ENCODE measurements around the gene ERCC1.
A peak's percentile ranks its signal among the peaks of the same experiment; 100 is the strongest.
"Not testable (repeated sequence)": the region's sequence is repeated elsewhere in the genome, so short reads cannot be mapped to it uniquely, and the experiment has no call there.

Gene ERCC1

DNA sequence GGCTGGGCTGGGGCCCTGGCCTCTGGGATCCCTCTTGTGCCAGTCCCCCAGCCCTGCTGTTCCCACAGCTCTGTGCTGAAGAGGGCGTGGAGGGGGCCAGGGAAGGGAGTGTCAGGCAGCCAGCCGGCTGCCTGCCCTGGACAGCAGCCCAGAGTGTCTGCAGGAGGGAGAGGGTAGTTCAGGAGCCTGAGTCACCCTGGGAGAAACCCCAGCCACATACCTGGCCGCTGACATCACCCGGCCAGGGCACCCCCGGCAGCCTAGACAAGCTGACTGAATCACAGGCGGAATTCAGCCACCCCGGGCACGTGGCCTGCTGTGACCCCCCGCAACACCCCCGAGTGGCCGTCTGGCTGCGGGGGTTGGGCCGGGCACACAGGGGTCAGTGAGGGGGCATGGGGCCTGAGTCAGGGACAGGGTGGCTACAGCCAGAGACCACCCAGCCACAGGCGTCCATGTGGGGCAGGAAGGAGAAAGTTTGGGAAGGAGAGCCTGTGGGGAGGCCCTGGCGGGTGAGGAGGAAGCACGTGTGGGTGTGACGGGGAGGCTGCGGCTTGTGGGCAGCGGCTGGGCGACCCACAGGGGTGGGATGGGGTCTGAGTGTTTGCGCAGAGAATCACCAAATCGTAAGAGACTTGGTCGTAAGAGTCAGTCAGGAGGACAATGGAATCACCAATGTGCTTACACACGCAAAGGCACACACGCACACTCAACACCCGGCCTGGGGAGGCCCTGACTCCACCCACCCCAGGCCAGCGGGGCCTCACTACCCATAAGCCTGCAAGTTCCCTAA is 32.2 kb upstream of the ERCC1 start:
- peak; percentile 80 for DNase-seq (ENCODE audit: low read depth)

DNA sequence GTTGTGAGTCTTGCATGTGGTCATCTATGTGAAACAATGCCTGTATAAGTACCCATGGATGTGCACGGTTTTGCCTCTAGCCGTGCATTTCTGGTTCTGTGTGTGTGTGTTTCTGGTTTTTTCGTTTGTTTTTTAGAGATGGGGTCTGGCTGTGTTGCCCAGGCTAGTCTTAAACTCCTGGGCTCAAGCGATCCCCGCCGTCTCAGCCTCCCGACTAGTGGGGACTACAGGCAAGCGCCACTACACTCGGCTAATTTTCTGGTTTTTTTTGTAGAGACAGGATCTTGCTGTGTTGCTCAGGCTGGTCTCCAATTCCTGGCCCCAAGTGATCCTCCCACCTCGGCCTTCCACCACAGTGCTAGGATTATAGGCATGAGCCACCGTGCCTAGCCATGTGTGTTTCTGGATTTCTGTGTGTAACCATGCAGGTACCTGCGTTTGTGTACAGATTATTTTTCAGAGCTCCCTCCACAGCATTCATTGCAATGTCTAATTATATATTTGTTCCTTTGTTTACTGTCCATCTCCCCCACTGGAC is 28.2 kb upstream of the ERCC1 start:
- no peak for DNase-seq (ENCODE audit: low read depth)

DNA sequence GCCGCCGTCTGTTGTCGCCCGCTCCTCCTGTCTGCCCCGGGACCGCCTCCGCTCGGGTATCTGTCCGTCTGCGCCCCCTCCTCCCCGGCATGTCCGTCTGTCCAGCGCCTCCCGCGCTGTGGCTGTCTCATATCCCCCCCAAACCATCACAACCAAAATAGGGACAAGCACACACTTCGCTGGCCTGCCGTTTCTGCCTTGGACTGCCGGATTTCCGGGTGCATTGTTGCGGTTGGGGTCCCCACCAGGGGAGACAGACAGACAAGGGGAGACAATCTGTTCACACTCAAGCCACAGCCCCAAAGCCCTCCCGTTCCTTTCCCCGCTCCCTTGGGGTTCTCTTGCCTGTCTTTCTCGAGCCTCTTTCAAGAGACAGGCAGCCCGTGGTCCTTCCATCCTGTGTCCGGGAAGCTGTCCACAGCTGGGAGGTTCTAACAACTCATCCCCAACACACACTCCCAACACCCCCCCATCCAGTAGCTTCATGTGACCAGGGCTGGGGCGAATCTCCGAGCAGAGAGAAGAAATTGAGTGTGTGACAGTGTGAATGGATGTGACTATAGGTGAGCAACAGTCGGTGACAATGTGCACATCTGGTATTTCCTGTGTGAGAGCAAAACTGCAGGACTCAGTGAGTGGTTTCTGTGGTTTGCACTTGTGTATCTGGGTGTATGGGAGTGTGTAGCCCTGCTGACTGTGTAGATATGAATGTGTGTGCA is 27.6 kb upstream of the ERCC1 start:
- no peak for DNase-seq (ENCODE audit: low read depth)

DNA sequence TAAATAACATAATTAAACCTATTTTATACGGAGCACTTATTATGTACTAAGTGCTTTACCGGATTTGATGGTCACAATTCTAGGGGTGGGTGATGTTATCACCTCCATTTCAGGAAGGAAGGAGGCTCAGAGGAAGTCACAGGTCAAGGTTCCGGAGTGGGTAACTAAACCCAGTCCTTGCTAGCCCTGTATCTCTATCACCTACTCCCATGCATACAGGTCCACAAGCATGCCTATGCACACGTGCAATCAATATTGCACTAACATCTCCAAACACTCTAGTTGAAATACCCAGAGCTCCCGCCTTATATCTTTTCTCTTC is 26.3 kb upstream of the ERCC1 start:
- no peak for DNase-seq (ENCODE audit: low read depth)

DNA sequence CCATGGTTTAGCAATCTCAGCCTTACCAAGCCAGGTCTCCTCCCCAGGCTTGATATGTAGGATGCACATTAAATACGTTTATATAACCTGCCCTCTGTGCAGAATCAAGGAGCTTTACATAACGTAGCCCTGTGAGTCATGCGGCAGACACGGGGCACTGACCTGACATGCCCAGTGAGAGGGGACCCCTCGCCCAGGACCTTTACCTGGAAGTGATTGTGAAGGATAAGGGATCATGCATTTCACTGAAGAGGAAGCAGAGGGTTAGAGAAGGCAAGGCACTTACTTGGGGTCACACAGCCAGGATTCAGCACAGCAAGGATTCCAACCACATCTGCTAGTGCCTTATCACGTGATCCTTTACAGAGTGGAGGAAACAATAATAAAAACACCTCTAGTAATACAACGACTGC is 25.2 kb upstream of the ERCC1 start:
- DNase-seq (ENCODE audit: low read depth): no peak

DNA sequence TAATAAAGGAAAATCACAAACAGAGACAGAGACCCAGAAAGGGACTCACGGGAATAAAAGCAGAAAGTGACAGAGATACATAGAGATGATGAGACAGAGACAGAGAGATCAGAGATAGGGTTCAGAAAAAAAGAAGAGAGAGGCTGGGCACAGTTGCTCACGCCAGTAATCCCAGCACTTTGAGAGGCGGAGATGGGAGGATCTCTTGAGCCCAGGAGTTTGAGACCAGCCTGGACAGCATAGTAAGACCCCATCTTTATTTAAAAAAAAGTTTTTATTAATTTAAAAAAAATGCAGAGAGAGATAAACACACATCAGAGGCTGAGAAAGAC is 24.7 kb upstream of the ERCC1 start:
- DNase-seq (ENCODE audit: low read depth): no peak

DNA sequence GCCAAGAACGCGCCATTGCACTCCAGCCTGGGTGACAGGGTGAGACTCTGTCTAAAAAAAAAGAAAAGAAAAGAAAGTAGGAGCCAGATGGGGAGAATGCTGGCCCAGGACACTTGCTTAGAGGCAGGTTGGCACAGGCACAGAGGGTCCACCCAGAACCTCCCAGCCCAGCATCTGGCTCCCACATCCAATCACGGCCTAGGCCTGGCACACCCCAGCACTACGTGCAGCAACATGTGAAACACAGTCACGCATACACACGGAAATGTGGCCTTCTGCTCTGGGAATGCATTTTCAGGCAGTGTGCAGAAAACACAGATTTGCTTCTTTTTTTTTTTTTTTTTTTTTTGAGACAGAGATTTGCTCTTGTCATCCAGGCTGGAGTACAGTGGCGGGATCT is 23.2 kb upstream of the ERCC1 start:
- DNase-seq (ENCODE audit: low read depth): no peak

DNA sequence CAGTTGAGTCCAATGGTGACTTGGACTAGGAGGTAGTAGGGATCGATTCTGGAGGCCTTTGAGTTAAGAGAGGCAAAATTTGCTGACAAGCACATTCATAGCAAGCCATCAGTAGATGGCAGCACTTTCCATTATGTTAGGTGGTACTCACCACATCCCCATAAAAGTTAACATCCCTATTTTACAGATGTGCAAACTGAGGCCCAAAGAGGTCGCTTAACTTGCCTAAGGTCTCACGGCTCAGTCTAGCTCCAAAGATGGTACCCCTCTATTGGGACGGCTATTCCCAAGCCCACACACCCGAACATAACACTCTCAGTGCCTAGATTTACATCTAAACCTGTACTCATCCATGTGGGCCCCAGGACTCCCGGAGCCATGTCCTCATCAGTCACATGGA is 22.6 kb upstream of the ERCC1 start:
- no peak for DNase-seq (ENCODE audit: low read depth)

DNA sequence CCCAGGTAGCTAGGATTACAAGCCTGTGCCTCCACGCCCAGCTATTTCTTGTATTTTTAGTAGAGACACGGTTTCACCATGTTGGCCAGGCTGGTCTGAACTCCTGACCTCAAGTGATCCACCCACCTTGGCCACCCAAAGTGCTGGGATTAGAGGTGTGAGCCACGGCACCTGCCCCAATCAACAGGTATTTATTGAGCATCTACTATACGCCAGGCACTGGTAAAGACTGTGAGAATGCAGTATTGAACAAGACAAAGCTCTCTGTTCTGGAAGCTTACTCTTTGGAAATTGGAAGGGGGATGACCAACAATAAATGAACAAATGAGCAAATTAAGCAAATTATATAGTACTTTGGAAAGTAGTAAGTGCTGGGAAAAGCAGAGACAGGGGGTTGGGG is 21.4 kb upstream of the ERCC1 start:
- no peak for DNase-seq (ENCODE audit: low read depth)

DNA sequence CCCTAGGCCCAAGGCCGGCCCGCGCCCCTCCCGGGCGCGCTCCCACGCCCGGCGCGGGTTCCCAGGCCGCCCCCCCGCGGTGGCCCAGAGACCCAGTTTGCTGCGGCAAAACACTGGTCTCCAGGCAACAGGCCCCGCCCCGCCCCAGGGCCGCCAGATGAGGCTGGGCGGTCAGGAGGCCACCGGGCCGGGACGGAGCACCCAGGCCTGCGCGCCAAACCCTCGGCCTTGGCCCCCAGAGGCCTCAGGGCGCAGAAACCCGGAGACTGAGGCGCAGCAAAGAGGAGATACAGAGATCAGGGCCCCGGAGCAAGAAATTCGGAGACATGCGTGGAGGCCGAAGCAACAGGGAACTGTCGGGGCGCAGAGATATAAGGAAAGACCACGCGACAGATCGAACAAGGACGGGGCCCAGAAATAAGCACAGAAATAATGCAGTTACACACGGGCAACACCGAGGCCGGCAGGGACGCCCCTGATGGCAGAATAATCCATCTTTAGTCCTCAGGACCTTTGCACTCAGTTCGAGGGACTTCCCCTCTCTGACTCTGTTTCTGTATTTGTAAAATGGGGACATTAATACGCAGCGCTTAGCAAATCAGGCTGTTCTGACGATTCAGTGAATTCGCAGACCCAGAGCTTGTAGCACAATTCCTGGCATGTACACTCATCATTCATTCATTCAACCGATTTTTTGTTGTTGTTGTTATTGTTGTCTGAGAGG is 20.8 kb upstream of the ERCC1 start:
- DNase-seq (ENCODE audit: low read depth): no peak

DNA sequence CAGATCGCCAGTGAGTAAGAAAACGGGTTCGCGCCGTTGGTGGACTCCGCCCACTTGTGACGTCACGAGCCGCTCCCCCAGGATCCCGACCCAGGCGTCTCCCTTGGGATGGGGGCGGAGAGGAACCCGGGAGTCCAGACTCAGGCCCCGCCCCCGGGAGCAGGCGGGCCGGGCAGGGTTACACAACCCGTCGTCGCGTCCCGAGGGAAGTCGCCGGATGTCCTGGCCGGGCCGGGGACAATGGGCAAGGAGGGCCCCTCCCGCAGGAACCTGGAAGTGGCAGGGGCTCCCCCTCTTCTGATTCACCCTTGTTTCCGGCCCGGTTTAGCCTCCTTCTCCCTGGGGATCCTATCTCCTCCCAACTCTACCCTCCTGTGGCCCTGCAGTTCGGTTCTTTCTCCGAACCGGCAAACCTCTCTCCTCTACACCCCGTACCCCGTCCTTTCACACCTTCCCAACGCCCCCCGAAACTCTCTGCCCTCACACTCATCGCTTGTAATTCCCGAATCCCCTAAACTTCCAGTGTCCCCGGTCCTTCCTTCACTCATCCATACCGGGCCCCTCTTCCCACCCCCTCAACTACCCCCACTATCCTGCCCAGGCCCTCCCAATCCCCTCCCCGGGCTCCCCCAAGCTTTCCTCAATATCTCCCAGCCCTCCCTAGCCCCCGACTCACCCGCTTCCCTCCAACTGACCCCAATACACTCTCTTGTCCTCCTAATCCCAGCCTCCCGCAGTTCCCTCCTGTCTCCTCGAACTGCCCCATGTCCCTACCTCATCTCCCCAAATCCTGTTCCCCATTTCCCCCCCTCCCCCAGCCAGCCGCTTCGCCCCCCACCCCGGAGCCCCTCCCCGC is 20.0 kb upstream of the ERCC1 start:
- DNase-seq (ENCODE audit: low read depth): peak; percentile 75

DNA sequence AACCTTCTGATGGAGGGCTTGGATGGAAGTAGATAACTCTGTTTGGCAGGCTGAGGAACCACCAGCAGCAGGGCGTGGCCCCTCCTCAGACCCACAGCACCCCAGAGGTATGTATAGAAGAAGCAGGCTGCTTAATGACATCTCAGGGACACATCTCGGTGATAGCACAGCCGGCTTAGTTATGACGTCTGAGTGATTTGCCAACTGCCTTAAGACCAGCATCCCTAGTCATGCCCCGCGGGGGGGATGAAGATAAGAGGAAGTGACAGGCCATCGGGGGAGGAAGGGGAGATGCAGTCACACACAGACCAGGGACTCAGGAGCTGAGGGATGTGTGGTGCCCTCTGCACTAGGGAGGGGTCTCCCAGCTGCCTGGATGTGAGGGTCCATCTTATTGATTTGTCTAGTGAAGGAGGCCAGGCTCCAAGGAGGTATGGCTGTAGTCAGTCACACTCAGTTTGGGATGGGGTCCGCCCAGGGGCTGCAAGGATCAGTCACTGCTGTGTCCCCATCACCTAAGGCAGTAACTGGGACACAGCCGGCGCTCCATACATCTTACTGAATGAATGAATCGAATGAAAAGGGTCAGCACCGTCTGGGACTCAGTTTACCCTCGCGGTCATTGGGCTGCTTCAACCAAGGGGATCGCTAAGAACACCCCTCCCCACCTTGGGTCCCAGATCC is 19.2 kb upstream of the ERCC1 start:
- peak; percentile 57 for DNase-seq (ENCODE audit: low read depth)

DNA sequence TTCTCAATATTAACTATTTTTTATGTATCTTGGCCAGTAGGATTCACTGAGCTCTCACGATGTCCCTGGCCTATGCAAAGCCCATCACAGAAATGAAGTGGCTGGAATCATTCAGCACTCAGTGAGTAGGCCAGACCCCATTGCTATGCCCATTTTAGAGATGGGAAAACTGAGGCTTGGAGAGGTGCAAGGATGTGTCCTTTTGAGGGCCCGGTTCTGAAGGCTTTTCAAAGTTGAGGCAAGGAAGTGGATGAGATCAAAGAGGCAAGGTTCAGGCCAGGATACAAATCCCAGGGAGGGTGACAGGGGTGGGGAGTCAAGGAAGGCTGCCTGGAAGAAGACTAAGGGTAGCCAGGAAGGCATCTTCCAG is 18.7 kb upstream of the ERCC1 start:
- no peak for DNase-seq (ENCODE audit: low read depth)

DNA sequence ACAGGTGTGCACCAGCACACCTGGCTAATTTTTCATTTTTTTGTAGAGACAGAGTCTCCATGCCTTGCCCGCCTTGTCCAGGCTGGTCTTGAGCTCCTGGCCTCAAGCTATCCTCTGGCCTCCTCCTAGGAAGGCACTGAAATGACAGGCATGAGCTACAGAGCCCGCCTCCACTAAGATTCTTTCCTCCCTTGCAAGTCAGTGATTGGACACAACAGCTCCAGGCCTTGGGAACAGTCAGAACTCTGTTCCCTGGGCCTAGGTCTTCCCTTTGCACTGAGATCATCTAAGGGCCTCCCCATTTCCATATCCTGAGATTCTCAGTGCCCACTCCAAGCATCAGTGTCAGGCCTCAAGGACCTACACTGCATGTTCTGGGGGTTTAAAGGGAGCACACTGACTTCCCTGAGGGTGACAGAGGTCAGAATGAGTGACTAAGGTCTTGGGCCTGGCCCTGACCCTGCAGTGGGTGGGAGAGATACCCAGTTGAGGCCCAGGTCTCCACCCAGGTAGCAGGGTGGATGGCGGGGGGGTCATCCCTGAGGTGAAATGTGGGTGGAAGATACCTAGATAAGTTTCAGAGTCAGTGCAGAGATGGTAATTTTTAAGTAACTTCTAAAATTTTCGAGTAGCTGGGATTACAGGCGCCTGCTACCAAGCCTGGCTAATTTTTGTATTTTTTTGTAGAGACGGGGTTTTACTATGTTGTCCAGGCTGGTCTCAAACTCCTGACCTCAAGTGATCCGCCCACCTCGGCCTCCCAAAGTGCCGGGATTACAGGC is 17.3 kb upstream of the ERCC1 start:
- no peak for DNase-seq (ENCODE audit: low read depth)

DNA sequence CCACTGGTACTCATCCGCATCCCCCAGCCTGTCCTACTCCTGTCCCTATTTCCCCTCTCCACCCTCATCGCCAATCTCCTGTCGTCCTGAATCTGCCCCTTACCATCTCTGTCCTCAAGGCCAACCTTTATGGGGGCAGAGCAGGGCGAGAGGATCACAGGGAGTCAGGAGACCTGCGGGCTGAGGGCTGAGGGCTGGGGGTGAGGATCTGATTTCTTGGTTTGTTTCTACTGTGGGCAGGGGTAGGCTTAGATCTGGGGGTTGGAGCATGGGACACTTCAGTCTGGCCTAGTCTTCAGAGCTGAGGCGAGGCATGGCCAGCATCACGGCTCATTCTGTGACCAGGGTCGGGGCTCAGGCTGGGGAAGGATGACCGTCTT is 16.5 kb upstream of the ERCC1 start:
- DNase-seq (ENCODE audit: low read depth): no peak

DNA sequence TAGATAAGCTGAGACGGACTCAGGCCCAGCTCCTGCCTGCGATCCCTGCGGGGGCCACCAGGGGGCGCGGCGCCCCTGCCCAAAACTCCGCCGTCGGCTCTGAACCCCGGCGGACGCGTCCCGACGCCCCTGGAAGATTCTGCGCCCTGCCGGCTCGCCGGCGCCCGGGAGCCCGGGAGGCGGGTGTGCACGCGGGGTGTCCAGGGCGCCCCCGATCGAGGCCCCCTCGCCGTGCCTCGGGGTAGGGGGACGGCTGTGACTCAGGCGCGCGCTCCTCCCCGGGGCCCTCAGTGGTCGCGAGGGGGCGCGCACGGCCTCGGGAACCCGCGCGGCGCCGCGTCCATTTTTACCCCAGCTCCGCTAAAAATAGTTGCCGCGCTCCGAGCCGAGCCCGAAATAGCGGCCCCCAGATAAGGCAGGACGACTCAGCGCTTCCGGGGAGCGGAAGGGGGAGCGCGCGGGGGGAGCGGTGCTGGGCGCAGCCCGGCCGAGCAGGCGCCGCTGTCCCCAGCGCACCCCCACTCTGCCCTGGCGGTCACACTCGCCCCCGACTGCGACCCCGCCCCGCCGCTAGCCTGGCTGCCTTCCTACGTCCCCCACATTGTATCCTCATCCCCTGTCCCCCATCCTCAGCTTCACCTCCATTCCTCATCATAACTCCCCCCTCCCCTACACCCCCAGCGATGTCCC is 16.0 kb upstream of the ERCC1 start:
- no peak for DNase-seq (ENCODE audit: low read depth)

DNA sequence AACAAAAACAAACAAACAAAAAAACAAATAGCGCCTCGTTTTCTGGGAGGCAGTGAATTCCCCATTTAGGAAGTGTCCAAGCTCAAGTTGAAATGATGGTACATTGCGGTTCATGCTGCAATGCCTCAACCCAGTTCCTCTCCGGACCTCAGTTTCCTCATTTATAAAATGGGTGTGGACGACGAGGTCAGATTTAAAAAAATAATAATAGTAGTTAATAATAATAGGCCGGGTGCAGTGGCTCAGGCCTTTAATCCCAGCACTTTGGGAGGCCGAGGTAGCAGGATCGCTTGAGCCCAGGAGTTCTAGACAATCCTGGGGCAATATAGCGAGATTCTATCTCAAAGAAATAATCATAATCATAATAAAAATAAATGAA is 15.5 kb upstream of the ERCC1 start:
- no peak for DNase-seq (ENCODE audit: low read depth)

DNA sequence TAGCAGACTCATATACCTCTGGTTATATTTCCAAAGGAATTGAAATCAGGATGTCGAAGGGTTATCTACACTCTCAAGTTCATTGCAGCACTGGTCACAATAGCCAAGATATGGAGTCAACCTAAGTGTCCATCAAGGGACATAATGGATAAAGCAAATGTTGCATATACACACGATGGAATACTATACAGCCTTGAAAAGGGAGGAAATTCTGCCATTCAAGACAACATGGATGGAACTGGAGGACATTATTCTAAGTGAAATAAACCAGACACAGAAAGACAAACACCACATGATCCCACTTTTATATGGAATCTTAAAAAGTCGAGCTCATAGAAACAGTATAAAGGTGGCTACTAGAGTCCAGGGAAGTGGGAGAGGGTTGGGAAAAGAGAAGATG is 13.6 kb upstream of the ERCC1 start:
- DNase-seq (ENCODE audit: low read depth): no peak

DNA sequence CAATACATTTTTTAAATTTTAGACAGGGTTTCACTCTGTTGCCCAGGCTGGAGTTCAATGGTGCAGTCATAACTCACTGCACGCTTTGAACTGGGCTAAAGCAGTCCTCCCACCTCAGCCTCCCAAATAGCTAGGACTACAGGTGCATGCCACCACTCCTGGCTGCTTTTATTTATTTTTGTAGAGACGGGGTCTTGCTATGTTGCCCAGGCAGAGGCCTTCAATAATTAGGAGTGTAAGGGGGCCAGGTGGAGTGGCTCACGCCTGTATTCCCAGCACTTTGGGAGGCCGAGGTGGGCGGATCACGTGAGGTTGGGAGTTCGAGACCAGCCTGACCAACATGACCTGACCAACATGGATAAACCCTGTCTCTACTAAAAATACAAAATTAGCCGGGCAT is 8.8 kb upstream of the ERCC1 start:
- DNase-seq (ENCODE audit: low read depth): not testable (repeated sequence)

DNA sequence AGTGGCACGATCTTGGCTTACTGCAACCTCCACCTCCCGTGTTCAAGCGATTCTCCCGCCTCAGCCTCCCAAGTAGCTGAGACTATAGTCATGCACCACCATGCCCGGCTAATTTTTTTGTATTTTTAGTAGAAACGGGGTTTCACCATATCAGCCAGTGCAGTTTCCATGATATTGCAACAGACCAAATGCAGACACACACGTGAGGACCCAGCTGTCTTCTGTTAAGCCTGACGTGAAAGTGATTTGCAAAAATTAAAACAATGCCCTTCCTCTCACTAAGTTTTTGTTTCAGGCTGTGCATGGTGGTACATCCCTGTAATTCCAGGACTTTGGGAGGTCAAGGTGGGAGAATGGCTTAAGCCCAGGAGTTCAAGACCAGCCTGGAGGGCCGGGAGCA is 7.3 kb upstream of the ERCC1 start:
- not testable (repeated sequence) for DNase-seq (ENCODE audit: low read depth)
